ENCODE measurements around the gene ZNF367.

- TF ChIP-seq CTCF (conservative IDR thresholded peaks at IDR 0.05; ENCODE audit: low read depth, low read length) (no peak), EZH2phosphoT487 (IDR thresholded peaks at IDR 0.05; ENCODE audit: borderline replicate concordance, low read length) (no peak)
These were observed 7.5 kb upstream of the ZNF367 start for GRCh38 chr9:96425500-96426169.
